SU-DHL-6 (cell line): ENCODE measurements around the gene PRSS38.
A peak's percentile ranks its signal among the peaks of the same experiment; 100 is the strongest.

Experiments used
- H2AFZ ChIP-seq: fragments of 200-600 bp; sonication (generic); 2 replicates; pipeline ENCODE4 v1.6.1; 2014; ENCODE audit warnings: low read depth, mild to moderate bottlenecking, moderate library complexity, mixed read lengths, antibody characterized with exemption, low read length; ENCODE audit not compliant: severe bottlenecking
- H3F3A ChIP-seq: fragments of 200-600 bp; shearing (Covaris generic); 2 replicates; pipeline ENCODE4 v1.6.0; 2016; ENCODE audit warnings: antibody characterized with exemption, mild to moderate bottlenecking; ENCODE audit not compliant: insufficient read depth
- H3K27ac ChIP-seq: fragments of 200-600 bp; sonication (generic); 2 replicates; pipeline ENCODE4 v1.5.1; 2016; ENCODE audit warnings: low read depth, mild to moderate bottlenecking, low read length, moderate library complexity, mixed read lengths
- H3K27me3 ChIP-seq: fragments of 200-600 bp; sonication (generic), shearing (Covaris generic); 2 replicates; pipeline ENCODE4 v1.6.0; 2014; ENCODE audit warnings: mild to moderate bottlenecking, low read length
- H3K36me3 ChIP-seq: fragments of 200-600 bp; sonication (generic); 2 replicates; pipeline ENCODE4 v1.6.1; 2014; ENCODE audit warnings: mild to moderate bottlenecking, low read length, mixed read lengths
- H3K4me2 ChIP-seq: fragments of 300-600, 200-600 bp; shearing (Covaris generic), sonication (generic); 2 replicates; pipeline ENCODE4 v1.6.0; 2014; ENCODE audit warnings: low read length, low read depth, mild to moderate bottlenecking; ENCODE audit not compliant: poor library complexity, severe bottlenecking
- H3K4me3 ChIP-seq: fragments of 200-600 bp; sonication (generic); 2 replicates; pipeline ENCODE4 v1.5.1; 2014; ENCODE audit warnings: antibody characterized with exemption, low read length, mild to moderate bottlenecking, mixed read lengths; ENCODE audit not compliant: insufficient read depth, poor library complexity, severe bottlenecking
- H3K79me2 ChIP-seq: fragments of 200-600 bp; sonication (generic); 2 replicates; pipeline ENCODE4 v1.6.1; 2014; ENCODE audit warnings: mild to moderate bottlenecking, low read length, moderate library complexity; ENCODE audit not compliant: insufficient read depth
- H3K9ac ChIP-seq: fragments of 200-600 bp; sonication (generic); 2 replicates; pipeline ENCODE4 v1.7.0; 2014; ENCODE audit warnings: mild to moderate bottlenecking, low read length
- H3K9me2 ChIP-seq: fragments of 200-600 bp; sonication (generic); replicated peaks from 2 replicates; pipeline ENCODE4 v1.6.1; 2014; ENCODE audit warnings: low read length; ENCODE audit not compliant: insufficient read depth
- H3K9me3 ChIP-seq: fragments of 200-600 bp; sonication (generic); 2 replicates; pipeline ENCODE4 v1.6.1; 2014; ENCODE audit warnings: low read length, mixed read lengths; ENCODE audit not compliant: insufficient read depth
- H4K20me1 ChIP-seq: fragments of 200-600 bp; sonication (generic); 2 replicates; pipeline ENCODE4 v1.6.1; 2014; ENCODE audit warnings: low read depth, mild to moderate bottlenecking, antibody characterized with exemption, low read length, moderate library complexity, mixed read lengths
- CTCF ChIP-seq: fragments of 200-600 bp; sonication (generic); IDR thresholded peaks from one replicate; pipeline ENCODE4 v1.5.1; 2017; ENCODE audit warnings: antibody characterized with exemption, mild to moderate bottlenecking, low read length, moderate library complexity; ENCODE audit not compliant: insufficient read depth, poor library complexity, severe bottlenecking
- EZH2phosphoT487 ChIP-seq: fragments of 200-600 bp; sonication (generic), shearing (Covaris generic); conservative IDR thresholded peaks from 2 replicates; pipeline ENCODE4 v1.6.1; 2018; ENCODE audit warnings: mild to moderate bottlenecking, antibody characterized with exemption, low read length, moderate library complexity, mixed read lengths

The PRSS38 gene

GRCh38 chr1:227787513-227788270 lies 27.8 kb upstream of the PRSS38 start:
- no peak overlapping the region for H2AFZ ChIP-seq
- H3K27ac ChIP-seq, result no peak overlapping the region
- H3K27me3 ChIP-seq, result no peaks in the 10 kb centered on the region
- no peak for TF ChIP-seq CTCF
- TF ChIP-seq EZH2phosphoT487, result no peak
- H3K9me2 ChIP-seq, result no peaks in the 10 kb centered on the region
- 0 out of 2 replicates have a peak overlapping the region, but pooled peaks have one; percentile 17 for H3K9ac ChIP-seq
- H3K79me2 ChIP-seq, result no peaks in the 10 kb centered on the region
- H3K4me2 ChIP-seq, result peak overlapping the region; percentile 46
- peak overlapping the region; percentile 1 for H3K4me3 ChIP-seq
- no peaks in the 10 kb centered on the region for H3K9me3 ChIP-seq
- no peaks in the 10 kb centered on the region for H4K20me1 ChIP-seq
- H3F3A ChIP-seq, result no peaks in the 10 kb centered on the region
- no peaks in the 10 kb centered on the region for H3K36me3 ChIP-seq

GRCh38 chr1:227788271-227789083 lies 27.0 kb upstream of the PRSS38 start:
- Histone ChIP-seq H3K27me3 (no peaks in the 10 kb centered on the region), H3K4me2 (peak overlapping the region; percentile 73), H3F3A (no peaks in the 10 kb centered on the region), H2AFZ (peak overlapping the region; percentile 60), H3K27ac (no peak overlapping the region), H3K9ac (peak overlapping the region; percentile 58), H3K9me2 (no peaks in the 10 kb centered on the region), H3K79me2 (no peaks in the 10 kb centered on the region), H3K36me3 (no peaks in the 10 kb centered on the region), H4K20me1 (no peaks in the 10 kb centered on the region), H3K9me3 (no peaks in the 10 kb centered on the region), H3K4me3 (peak overlapping the region; percentile 59)
- no peak for TF ChIP-seq CTCF
- no peak for TF ChIP-seq EZH2phosphoT487

- H3K4me2 ChIP-seq, result peak overlapping the region; percentile 73
- TF ChIP-seq CTCF (no peak), EZH2phosphoT487 (no peak)
- H3K27ac ChIP-seq, result no peak overlapping the region
- H3K27me3 ChIP-seq, result no peaks in the 10 kb centered on the region
- no peaks in the 10 kb centered on the region for H3K9me2 ChIP-seq
- H3K79me2 ChIP-seq, result no peaks in the 10 kb centered on the region
- H3F3A ChIP-seq, result no peaks in the 10 kb centered on the region
- H3K9me3 ChIP-seq, result no peaks in the 10 kb centered on the region
- no peaks in the 10 kb centered on the region for H4K20me1 ChIP-seq
- H3K36me3 ChIP-seq, result no peaks in the 10 kb centered on the region
- H2AFZ ChIP-seq, result no peak overlapping the region
- peak overlapping the region; percentile 59 for H3K4me3 ChIP-seq
- H3K9ac ChIP-seq, result peak overlapping the region; percentile 58; the same call in 1 of the 2 replicates
Measured at GRCh38 chr1:227789084-227790033, 26.1 kb upstream of the PRSS38 start.
